CD4-positive, alpha-beta T cell (primary cell): ENCODE results near the gene COLQ. TPM values are rescaled to one million over a fixed set of nuclear protein-coding genes. Genes with fewer than 3 reads are reported as not detected.

Experiments
- ATAC-seq: fragments of 200-7000 bp; cut with Tn5 transposase; one replicate; pipeline ENCODE4 v1.10.0; 2022; ENCODE audit warnings: mild to moderate bottlenecking; ENCODE audit not compliant: poor library complexity
- CTCF ChIA-PET: fragments of 350-600 bp; sonication (Branson Sonifier 250); formaldehyde crosslinking; loops from one replicate; lab custom pipeline; 2021; ENCODE audit warnings: antibody characterized with exemption, inconsistent platforms; lab: Charles Lee
- POLR2A ChIA-PET: fragments of 350-600 bp; sonication (Branson Sonifier 250); formaldehyde crosslinking; loops from one replicate; lab custom pipeline; 2021; ENCODE audit warnings: antibody characterized with exemption, inconsistent platforms; lab: Charles Lee
- DNase-seq, 14 experiments: peaks; one replicate each; pipeline ENCODE4 v3.0.0-alpha.2; 2013 to 2020; ENCODE audit warnings: mixed read lengths in 2 of 14
- H3K27ac ChIP-seq, 2 donors: one replicate each; pipeline versions ENCODE4 v1.5.1 to v1.7.0; 2013; ENCODE audit warnings: low read length in 2 of 2, low read depth in 1 of 2, mild to moderate bottlenecking in 1 of 2
- H3K27me3 ChIP-seq, 2 experiments: 1 replicate in 1 of 2; 2 replicates in 1 of 2; pipeline versions ENCODE4 v1.6.1 to v1.7.0; 2013; ENCODE audit warnings: low read length in 2 of 2, control low read depth in 1 of 2, mild to moderate bottlenecking in 1 of 2, moderate library complexity in 1 of 2; ENCODE audit not compliant: insufficient read depth in 2 of 2, control insufficient read depth in 1 of 2
- H3K36me3 ChIP-seq: one replicate; pipeline ENCODE4 v1.6.1; 2013; ENCODE audit warnings: low read length, control low read depth; ENCODE audit not compliant: insufficient read depth
- H3K4me1 ChIP-seq: one replicate; pipeline ENCODE4 v1.6.1; 2013; ENCODE audit warnings: low read length, control low read depth; ENCODE audit not compliant: insufficient read depth
- H3K4me3 ChIP-seq: one replicate; pipeline ENCODE4 v1.5.1; 2013; ENCODE audit warnings: mild to moderate bottlenecking, low read length, moderate library complexity
- H3K9me3 ChIP-seq, 2 experiments: 1 replicate in 1 of 2; 2 replicates in 1 of 2; pipeline versions ENCODE4 v1.6.1 to v1.7.0; 2013; ENCODE audit warnings: low read length in 2 of 2, mild to moderate bottlenecking in 2 of 2, control low read depth in 1 of 2, moderate library complexity in 1 of 2; ENCODE audit not compliant: control insufficient read depth in 1 of 2, insufficient read depth in 1 of 2
- H3K27ac Mint-ChIP-seq: one replicate; pipeline ENCODE4 v1.8.0; 2020; ENCODE audit warnings: mixed read lengths
- H3K27me3 Mint-ChIP-seq: one replicate; pipeline ENCODE4 v1.8.0; 2021; ENCODE audit warnings: mixed read lengths
- H3K36me3 Mint-ChIP-seq: one replicate; pipeline ENCODE4 v1.8.0; 2021; ENCODE audit warnings: low read depth, mixed read lengths
- H3K4me1 Mint-ChIP-seq: one replicate; pipeline ENCODE4 v1.8.0; 2021; ENCODE audit warnings: low read depth, mixed read lengths
- H3K4me3 Mint-ChIP-seq: one replicate; pipeline ENCODE4 v1.8.0; 2020; ENCODE audit warnings: mild to moderate bottlenecking, mixed read lengths
- H3K9me3 Mint-ChIP-seq: one replicate; pipeline ENCODE4 v1.8.0; 2020; ENCODE audit warnings: mixed read lengths
- CTCF ChIP-seq: fragments of 200-600 bp; IDR thresholded peaks from one replicate; pipeline ENCODE4 v1.8.0; 2022; ENCODE audit warnings: antibody characterized with exemption, mild to moderate bottlenecking
- intact Hi-C, 2 experiments: fragments of 100-400 bp; cut with DNase I in 1 of 2; cut with micrococcal nuclease in 1 of 2; formaldehyde crosslinking; loops; one replicate each; pipeline versions ENCODE4 v1.15.1 to v1.9.0; 2023 to 2025; cut with DNase I, micrococcal nuclease
- total RNA-seq, 174 experiments: library from RNA in 2 of 174; stranded (reverse) in 2 of 174; gene quantifications; one replicate each; pipeline ENCODE4 v1.2.3 and lab custom pipeline; 2021 to 2026

COLQ gene
- total RNA-seq, 2 experiments from 2014 or later: 3.5 to 3.7 TPM

GRCh38 chr3:15553749-15554148 lies 32.2 kb upstream of the COLQ start:
- Histone ChIP-seq H3K27me3 (no peaks in the 10 kb centered on the region), H3K4me1 (peaks cover 13% of the 10 kb centered on the region), H3K4me3 (no peak overlapping the region), H3K27ac (no peak overlapping the region), H3K9me3 (no peaks in the 10 kb centered on the region), H3K36me3 (peaks cover 3% of the 10 kb centered on the region)
- TF ChIP-seq CTCF: no peak
- CTCF ChIA-PET: no interaction called here
- H3K36me3 Mint-ChIP-seq: peaks cover 31% of the 10 kb centered on the region
- H3K9me3 Mint-ChIP-seq: no peaks in the 10 kb centered on the region
- intact Hi-C loops: loop anchor here in 1 of 2 experiments (10.0 kb wide), 1 partner anchor 119 kb away; no protein-coding TSS in a partner anchor
- no peak for ATAC-seq
- H3K27ac Mint-ChIP-seq: no peak overlapping the region
- DNase-seq: no peak
- no peak overlapping the region for H3K4me3 Mint-ChIP-seq
- H3K27me3 Mint-ChIP-seq: no peaks in the 10 kb centered on the region
- POLR2A ChIA-PET: no interaction called here
- H3K4me1 Mint-ChIP-seq: peaks cover 13% of the 10 kb centered on the region

GRCh38 chr3:15551902-15552301 lies 30.4 kb upstream of the COLQ start:
- Mint-ChIP-seq H3K27ac (no peak overlapping the region), H3K36me3 (peaks cover 27% of the 10 kb centered on the region), H3K4me1 (peaks cover 5% of the 10 kb centered on the region), H3K9me3 (peaks cover under 1% of the 10 kb centered on the region), H3K27me3 (no peaks in the 10 kb centered on the region), H3K4me3 (no peak overlapping the region)
- no peak for ATAC-seq
- Histone ChIP-seq H3K27me3 (no peaks in the 10 kb centered on the region), H3K36me3 (no peaks in the 10 kb centered on the region), H3K4me1 (peaks cover 7% of the 10 kb centered on the region), H3K4me3 (no peak overlapping the region), H3K27ac (no peak overlapping the region), H3K9me3 (peaks cover 0 to 5% of the 10 kb centered on the region in 2 experiments)
- ChIA-PET CTCF (no interaction called here), POLR2A (no interaction called here)
- intact Hi-C loops: loop anchor here in 1 of 2 experiments (10.0 kb wide), 1 partner anchor 117 kb away; no protein-coding TSS in a partner anchor
- TF ChIP-seq CTCF: no peak
- DNase-seq: no peak

- H3K4me3 Mint-ChIP-seq: no peak overlapping the region
- H3K27me3 Mint-ChIP-seq: no peaks in the 10 kb centered on the region
- H3K9me3 ChIP-seq: peaks cover 0 to 5% of the 10 kb centered on the region in 2 experiments
- H3K4me3 ChIP-seq: no peak overlapping the region
- H3K9me3 Mint-ChIP-seq: peaks cover 4% of the 10 kb centered on the region
- intact Hi-C loops: loop anchor here in 1 of 2 experiments (10.0 kb wide), 1 partner anchor 115 kb away; no protein-coding TSS in a partner anchor
- H3K27ac Mint-ChIP-seq: no peak overlapping the region
- POLR2A ChIA-PET: no interaction called here
- peaks cover 27% of the 10 kb centered on the region for H3K36me3 Mint-ChIP-seq
- no peak for ATAC-seq
- no peak for DNase-seq
- H3K27me3 ChIP-seq: no peaks in the 10 kb centered on the region
- peaks cover 3% of the 10 kb centered on the region for H3K4me1 ChIP-seq
- no peak overlapping the region for H3K27ac ChIP-seq
- no peaks in the 10 kb centered on the region for H3K4me1 Mint-ChIP-seq
- CTCF ChIA-PET: no interaction called here
- no peaks in the 10 kb centered on the region for H3K36me3 ChIP-seq
- no peak for TF ChIP-seq CTCF
Measured at GRCh38 chr3:15549846-15550245, 28.3 kb upstream of the COLQ start.
